Neural cell (in vitro differentiated cells): ENCODE measurements around the gene SARS2. TPM values are rescaled to one million over a fixed set of nuclear protein-coding genes. Genes with fewer than 3 reads are reported as not detected.

Source experiments
- H2AFZ ChIP-seq: fragments of 200-600, 300-800 bp; sonication (generic), shearing (Covaris generic); 2 replicates; pipeline ENCODE4 v1.6.0; 2014; ENCODE audit warnings: low read depth, mild to moderate bottlenecking, antibody characterized with exemption, low read length, moderate library complexity
- H3F3A ChIP-seq: fragments of 200-600 bp; shearing (Covaris generic); 2 replicates; pipeline ENCODE4 v1.6.1; 2016; ENCODE audit warnings: mild to moderate bottlenecking, moderate library complexity, mixed read lengths, antibody characterized with exemption, low read length; ENCODE audit not compliant: insufficient read depth, poor library complexity, severe bottlenecking
- H3K27ac ChIP-seq: fragments of 200-600, 300-800 bp; sonication (generic), shearing (Covaris generic); 2 replicates; pipeline ENCODE4 v1.5.1; 2014; ENCODE audit warnings: mild to moderate bottlenecking, low read length, moderate library complexity
- H3K27me3 ChIP-seq: fragments of 300-800, 200-600 bp; sonication (generic), shearing (Covaris generic); 2 replicates; pipeline ENCODE4 v1.6.0; 2014; ENCODE audit warnings: mild to moderate bottlenecking, low read depth, low read length, moderate library complexity; ENCODE audit not compliant: insufficient read depth
- H3K36me3 ChIP-seq: fragments of 300-800, 200-600 bp; sonication (generic), shearing (Covaris generic); 2 replicates; pipeline ENCODE4 v1.5.1; 2014; ENCODE audit warnings: mild to moderate bottlenecking, antibody characterized with exemption, low read length, moderate library complexity; ENCODE audit not compliant: insufficient read depth
- H3K4me2 ChIP-seq: fragments of 300-800, 200-600 bp; sonication (generic), shearing (Covaris generic); 2 replicates; pipeline ENCODE4 v1.6.0; 2014; ENCODE audit warnings: mild to moderate bottlenecking, low read length
- H3K4me3 ChIP-seq: fragments of 300-800, 200-600 bp; sonication (generic), shearing (Covaris generic); 2 replicates; pipeline ENCODE4 v1.5.1; 2014; ENCODE audit warnings: mild to moderate bottlenecking, low read length, moderate library complexity
- H3K79me2 ChIP-seq: fragments of 200-600 bp; shearing (Covaris generic); replicated peaks from 2 replicates; pipeline ENCODE4 v1.6.0; 2014; ENCODE audit warnings: mild to moderate bottlenecking, low read length, moderate library complexity; ENCODE audit not compliant: insufficient read depth
- H3K9ac ChIP-seq: fragments of 300-800, 200-600 bp; sonication (generic), shearing (Covaris generic); 2 replicates; pipeline ENCODE4 v1.6.1; 2016; ENCODE audit warnings: mild to moderate bottlenecking, low read length, mixed read lengths
- H3K9me2 ChIP-seq: fragments of 200-600 bp; shearing (Covaris generic); 2 replicates; pipeline ENCODE4 v1.6.1; 2016; ENCODE audit warnings: mild to moderate bottlenecking, low read length, mixed read lengths; ENCODE audit not compliant: insufficient read depth
- H3K9me3 ChIP-seq: fragments of 200-600, 300-800 bp; sonication (generic), shearing (Covaris generic); 2 replicates; pipeline ENCODE4 v1.6.1; 2016; ENCODE audit warnings: mild to moderate bottlenecking, mixed run types, low read length, moderate library complexity, mixed read lengths
- H4K20me1 ChIP-seq: fragments of 200-600 bp; shearing (Covaris generic); 2 replicates; pipeline ENCODE4 v1.6.1; 2016; ENCODE audit warnings: mild to moderate bottlenecking, mixed run types; ENCODE audit not compliant: insufficient read depth
- EP300 ChIP-seq: fragments of 450-650 bp; conservative IDR thresholded peaks from 2 replicates; pipeline ENCODE4 v1.6.1; 2014; ENCODE audit warnings: antibody characterized with exemption, mild to moderate bottlenecking, moderate library complexity; ENCODE audit not compliant: poor library complexity, severe bottlenecking
- EZH2 ChIP-seq: fragments of 200-600, 300-800 bp; shearing (Covaris generic), sonication (generic); IDR thresholded peaks from 2 replicates; pipeline ENCODE4 v1.6.1; 2014; ENCODE audit warnings: antibody characterized with exemption, low read length, borderline replicate concordance, mild to moderate bottlenecking; ENCODE audit not compliant: insufficient read depth, poor library complexity, severe bottlenecking
- MXI1 ChIP-seq: fragments of 450-650 bp; conservative IDR thresholded peaks from 2 replicates; pipeline ENCODE4 v1.6.1; 2014; ENCODE audit warnings: antibody characterized with exemption, mild to moderate bottlenecking; ENCODE audit not compliant: poor library complexity, severe bottlenecking
- POLR2AphosphoS5 ChIP-seq: IDR thresholded peaks from 2 replicates; pipeline ENCODE4 v1.6.1; 2012
- RAD21 ChIP-seq: fragments of 450-650 bp; conservative IDR thresholded peaks from 2 replicates; pipeline ENCODE4 v1.6.1; 2014; ENCODE audit warnings: antibody characterized with exemption, mild to moderate bottlenecking, moderate library complexity
- SMC3 ChIP-seq: fragments of 450-650 bp; conservative IDR thresholded peaks from 2 replicates; pipeline ENCODE4 v1.6.1; 2014; ENCODE audit warnings: antibody characterized with exemption, mild to moderate bottlenecking, moderate library complexity; ENCODE audit not compliant: poor library complexity
- TAF1 ChIP-seq: IDR thresholded peaks from 2 replicates; pipeline ENCODE4 v1.6.1; 2012; ENCODE audit warnings: low read depth
- polyA plus RNA-seq: library from polyadenylated mRNA; depleted of rRNA; stranded (reverse); fragments of >200 nt; gene quantifications from 2 replicates; pipeline ENCODE4 v1.2.3, GENCODE V29; 2014
- TF ChIP-seq, protein P1 (sequence below): IDR thresholded peaks from 2 replicates; pipeline ENCODE4 v1.6.1; 2012; ENCODE audit warnings: borderline replicate concordance
- TF ChIP-seq, protein P2 (sequence below): fragments of 450-650 bp; IDR thresholded peaks from 2 replicates; pipeline ENCODE4 v1.5.1; 2014; ENCODE audit warnings: antibody characterized with exemption, mild to moderate bottlenecking, moderate library complexity; ENCODE audit not compliant: poor library complexity, severe bottlenecking

Gene SARS2
- polyA plus RNA-seq, 1 donor from 2014 or later, result 14.6 TPM

DNA sequence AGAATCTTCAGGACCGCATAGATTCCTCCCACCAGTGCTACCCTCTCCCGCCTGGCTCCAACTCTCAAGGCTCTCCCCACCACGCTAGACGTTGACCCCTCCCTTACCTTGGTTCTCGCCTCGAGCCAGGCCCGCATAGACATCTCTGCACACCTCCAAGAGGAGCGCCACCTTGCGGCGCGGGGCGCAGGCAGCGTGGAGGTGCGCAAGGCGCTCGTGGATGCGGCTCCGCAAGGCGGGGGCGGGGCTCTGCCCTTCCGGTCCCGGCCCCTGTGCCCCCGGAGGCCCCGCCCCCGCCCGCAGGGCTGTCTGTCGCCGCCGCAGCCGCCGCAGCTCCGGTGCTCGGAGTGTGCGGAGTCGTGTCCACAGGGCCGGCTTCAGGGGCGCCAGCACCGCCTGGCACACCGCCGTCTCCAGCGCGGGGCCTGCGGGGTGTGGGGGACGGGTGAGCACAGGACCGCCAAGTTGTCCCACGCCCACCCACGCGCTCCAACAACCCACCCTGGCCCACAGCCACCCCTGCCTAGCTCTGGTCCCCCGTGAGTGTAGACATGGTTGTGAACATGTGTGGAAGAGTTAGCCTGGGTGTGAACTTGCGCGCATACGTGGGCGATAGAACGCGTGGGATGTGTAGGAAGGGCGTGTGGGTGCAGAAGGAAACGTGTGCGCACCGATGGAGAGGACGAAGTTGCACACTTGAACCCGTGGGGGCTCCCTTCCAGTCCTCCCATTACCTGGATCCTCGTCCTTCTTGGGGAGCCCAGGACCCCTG, 60.5 kb downstream of the SARS2 start:
- Histone ChIP-seq H2AFZ (no peak overlapping the region), H3K27me3 (peaks cover 3% of the 10 kb centered on the region), H3K27ac (no peak overlapping the region), H3K9me2 (no peaks in the 10 kb centered on the region), H3K4me3 (peak overlapping the region; percentile 37), H3K9me3 (no peaks in the 10 kb centered on the region), H3K4me2 (no peak overlapping the region), H3K79me2 (no peaks in the 10 kb centered on the region), H3F3A (no peaks in the 10 kb centered on the region), H4K20me1 (no peaks in the 10 kb centered on the region), H3K36me3 (no peaks in the 10 kb centered on the region), H3K9ac (no peak overlapping the region)
- TF ChIP-seq, protein P1, sequence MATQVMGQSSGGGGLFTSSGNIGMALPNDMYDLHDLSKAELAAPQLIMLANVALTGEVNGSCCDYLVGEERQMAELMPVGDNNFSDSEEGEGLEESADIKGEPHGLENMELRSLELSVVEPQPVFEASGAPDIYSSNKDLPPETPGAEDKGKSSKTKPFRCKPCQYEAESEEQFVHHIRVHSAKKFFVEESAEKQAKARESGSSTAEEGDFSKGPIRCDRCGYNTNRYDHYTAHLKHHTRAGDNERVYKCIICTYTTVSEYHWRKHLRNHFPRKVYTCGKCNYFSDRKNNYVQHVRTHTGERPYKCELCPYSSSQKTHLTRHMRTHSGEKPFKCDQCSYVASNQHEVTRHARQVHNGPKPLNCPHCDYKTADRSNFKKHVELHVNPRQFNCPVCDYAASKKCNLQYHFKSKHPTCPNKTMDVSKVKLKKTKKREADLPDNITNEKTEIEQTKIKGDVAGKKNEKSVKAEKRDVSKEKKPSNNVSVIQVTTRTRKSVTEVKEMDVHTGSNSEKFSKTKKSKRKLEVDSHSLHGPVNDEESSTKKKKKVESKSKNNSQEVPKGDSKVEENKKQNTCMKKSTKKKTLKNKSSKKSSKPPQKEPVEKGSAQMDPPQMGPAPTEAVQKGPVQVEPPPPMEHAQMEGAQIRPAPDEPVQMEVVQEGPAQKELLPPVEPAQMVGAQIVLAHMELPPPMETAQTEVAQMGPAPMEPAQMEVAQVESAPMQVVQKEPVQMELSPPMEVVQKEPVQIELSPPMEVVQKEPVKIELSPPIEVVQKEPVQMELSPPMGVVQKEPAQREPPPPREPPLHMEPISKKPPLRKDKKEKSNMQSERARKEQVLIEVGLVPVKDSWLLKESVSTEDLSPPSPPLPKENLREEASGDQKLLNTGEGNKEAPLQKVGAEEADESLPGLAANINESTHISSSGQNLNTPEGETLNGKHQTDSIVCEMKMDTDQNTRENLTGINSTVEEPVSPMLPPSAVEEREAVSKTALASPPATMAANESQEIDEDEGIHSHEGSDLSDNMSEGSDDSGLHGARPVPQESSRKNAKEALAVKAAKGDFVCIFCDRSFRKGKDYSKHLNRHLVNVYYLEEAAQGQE, result no peak
- TF ChIP-seq MXI1 (no peak), SMC3 (peak; percentile 25), TAF1 (no peak), RAD21 (peak; percentile 15)
- TF ChIP-seq, protein P2, sequence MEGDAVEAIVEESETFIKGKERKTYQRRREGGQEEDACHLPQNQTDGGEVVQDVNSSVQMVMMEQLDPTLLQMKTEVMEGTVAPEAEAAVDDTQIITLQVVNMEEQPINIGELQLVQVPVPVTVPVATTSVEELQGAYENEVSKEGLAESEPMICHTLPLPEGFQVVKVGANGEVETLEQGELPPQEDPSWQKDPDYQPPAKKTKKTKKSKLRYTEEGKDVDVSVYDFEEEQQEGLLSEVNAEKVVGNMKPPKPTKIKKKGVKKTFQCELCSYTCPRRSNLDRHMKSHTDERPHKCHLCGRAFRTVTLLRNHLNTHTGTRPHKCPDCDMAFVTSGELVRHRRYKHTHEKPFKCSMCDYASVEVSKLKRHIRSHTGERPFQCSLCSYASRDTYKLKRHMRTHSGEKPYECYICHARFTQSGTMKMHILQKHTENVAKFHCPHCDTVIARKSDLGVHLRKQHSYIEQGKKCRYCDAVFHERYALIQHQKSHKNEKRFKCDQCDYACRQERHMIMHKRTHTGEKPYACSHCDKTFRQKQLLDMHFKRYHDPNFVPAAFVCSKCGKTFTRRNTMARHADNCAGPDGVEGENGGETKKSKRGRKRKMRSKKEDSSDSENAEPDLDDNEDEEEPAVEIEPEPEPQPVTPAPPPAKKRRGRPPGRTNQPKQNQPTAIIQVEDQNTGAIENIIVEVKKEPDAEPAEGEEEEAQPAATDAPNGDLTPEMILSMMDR, result peak; percentile 56

DNA sequence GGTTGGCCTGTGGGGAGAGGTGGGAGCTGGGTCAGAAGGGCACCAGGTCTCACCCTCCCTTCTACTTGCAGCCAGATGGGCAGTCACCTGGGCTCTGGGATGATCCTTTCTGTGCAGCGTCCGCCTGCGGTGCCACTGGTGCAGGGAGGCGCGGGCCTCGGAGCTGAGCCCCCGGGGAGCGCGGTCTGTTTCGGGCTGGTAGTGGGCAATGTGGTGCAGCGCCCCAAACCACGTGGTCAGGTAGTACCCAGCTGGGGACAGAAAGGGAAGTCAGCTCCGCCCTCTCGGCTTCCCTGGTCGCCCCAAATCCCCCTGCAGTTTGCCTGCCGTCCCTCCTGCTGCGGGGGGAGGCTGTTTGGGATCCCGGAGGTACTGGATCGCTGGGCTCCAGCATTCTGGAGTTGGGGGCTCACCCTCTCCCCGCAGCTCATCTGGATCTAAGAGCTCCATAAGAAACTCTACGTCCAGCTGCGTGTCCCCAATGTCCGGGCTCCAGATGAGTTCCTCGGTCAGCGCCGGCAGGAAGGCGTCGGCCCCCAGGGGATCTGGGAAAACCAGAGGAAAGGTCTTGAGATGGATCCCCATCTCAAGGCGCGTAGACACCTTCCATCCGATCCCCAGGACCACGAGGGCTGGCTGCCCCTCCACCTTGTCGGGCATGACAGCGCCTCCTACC, 61.3 kb downstream of the SARS2 start:
- H3K27me3 ChIP-seq, result peaks cover 3% of the 10 kb centered on the region
- H3K27ac ChIP-seq, result no peak overlapping the region
- no peaks in the 10 kb centered on the region for H3K9me3 ChIP-seq
- no peak overlapping the region for H3K9ac ChIP-seq
- H3K36me3 ChIP-seq, result no peaks in the 10 kb centered on the region
- peak overlapping the region; percentile 37 for H3K4me3 ChIP-seq
- H2AFZ ChIP-seq, result no peak overlapping the region
- H3K4me2 ChIP-seq, result no peak overlapping the region
- H4K20me1 ChIP-seq, result no peaks in the 10 kb centered on the region
- H3F3A ChIP-seq, result no peaks in the 10 kb centered on the region
- no peaks in the 10 kb centered on the region for H3K9me2 ChIP-seq
- TF ChIP-seq, protein P1, result no peak
- TF ChIP-seq TAF1 (no peak), POLR2AphosphoS5 (no peak), EZH2 (no peak), SMC3 (no peak), RAD21 (no peak), MXI1 (no peak), EP300 (no peak)
- TF ChIP-seq, protein P2, result no peak
- no peaks in the 10 kb centered on the region for H3K79me2 ChIP-seq
